Measurements from ENCODE around the gene FAM149B1.

Gene FAM149B1

GRCh38 chr10:73174148-73174925 lies 6.4 kb downstream of the FAM149B1 start:
- DNase-seq = no peak

- no peak for DNase-seq
Observed at GRCh38 chr10:73182568-73182967, 14.6 kb downstream of the FAM149B1 start.

- no peak for DNase-seq
Observed at GRCh38 chr10:73183667-73184281, 15.9 kb downstream of the FAM149B1 start.

- DNase-seq = no peak
Observed at GRCh38 chr10:73186266-73186665, 18.3 kb downstream of the FAM149B1 start.

- no peak for DNase-seq
Observed at GRCh38 chr10:73190188-73190587, 22.3 kb downstream of the FAM149B1 start.

- no peak for DNase-seq
Observed at GRCh38 chr10:73205081-73205480, 37.2 kb downstream of the FAM149B1 start.

- DNase-seq = no peak
Observed at GRCh38 chr10:73205890-73206289, 38.0 kb downstream of the FAM149B1 start.

- DNase-seq = no peak
Observed at GRCh38 chr10:73206385-73206784, 38.5 kb downstream of the FAM149B1 start.

- no peak for DNase-seq
Observed at GRCh38 chr10:73207883-73208282, 40.0 kb downstream of the FAM149B1 start.

- DNase-seq = no peak
Observed at GRCh38 chr10:73209705-73210104, 41.8 kb downstream of the FAM149B1 start.

- DNase-seq = no peak
Observed at GRCh38 chr10:73210395-73211105, 42.6 kb downstream of the FAM149B1 start.

GRCh38 chr10:73211106-73211811 lies 43.3 kb downstream of the FAM149B1 start:
- no peak for DNase-seq

GRCh38 chr10:73215749-73216148 lies 47.8 kb downstream of the FAM149B1 start:
- DNase-seq = no peak

GRCh38 chr10:73217628-73218027 lies 49.7 kb downstream of the FAM149B1 start:
- no peak for DNase-seq

GRCh38 chr10:73218431-73219191 lies 50.7 kb downstream of the FAM149B1 start:
- DNase-seq = no peak

- DNase-seq = no peak
Observed at GRCh38 chr10:73219384-73219783, 51.5 kb downstream of the FAM149B1 start.

- no peak for DNase-seq
Observed at GRCh38 chr10:73220989-73221388, 53.1 kb downstream of the FAM149B1 start.

GRCh38 chr10:73225518-73225917 lies 57.6 kb downstream of the FAM149B1 start:
- DNase-seq = no peak

GRCh38 chr10:73226663-73227062 lies 58.7 kb downstream of the FAM149B1 start:
- no peak for DNase-seq

GRCh38 chr10:73228247-73228646 lies 60.3 kb downstream of the FAM149B1 start:
- DNase-seq = no peak

GRCh38 chr10:73229567-73229966 lies 61.6 kb downstream of the FAM149B1 start:
- DNase-seq = no peak

GRCh38 chr10:73232887-73233286 lies 65.0 kb downstream of the FAM149B1 start:
- DNase-seq = no peak

GRCh38 chr10:73233883-73234282 lies 66.0 kb downstream of the FAM149B1 start:
- DNase-seq = no peak

All from NCI-H446 (cell line).